Measurements from ENCODE around the gene STAC3. TPM values are rescaled to one million over a fixed set of nuclear protein-coding genes. Genes with fewer than 3 reads are reported as not detected.

Gene STAC3
- total and polyA plus RNA-seq, 2 experiments from 2014 or later = 0.48 to 3.0 TPM

DNA sequence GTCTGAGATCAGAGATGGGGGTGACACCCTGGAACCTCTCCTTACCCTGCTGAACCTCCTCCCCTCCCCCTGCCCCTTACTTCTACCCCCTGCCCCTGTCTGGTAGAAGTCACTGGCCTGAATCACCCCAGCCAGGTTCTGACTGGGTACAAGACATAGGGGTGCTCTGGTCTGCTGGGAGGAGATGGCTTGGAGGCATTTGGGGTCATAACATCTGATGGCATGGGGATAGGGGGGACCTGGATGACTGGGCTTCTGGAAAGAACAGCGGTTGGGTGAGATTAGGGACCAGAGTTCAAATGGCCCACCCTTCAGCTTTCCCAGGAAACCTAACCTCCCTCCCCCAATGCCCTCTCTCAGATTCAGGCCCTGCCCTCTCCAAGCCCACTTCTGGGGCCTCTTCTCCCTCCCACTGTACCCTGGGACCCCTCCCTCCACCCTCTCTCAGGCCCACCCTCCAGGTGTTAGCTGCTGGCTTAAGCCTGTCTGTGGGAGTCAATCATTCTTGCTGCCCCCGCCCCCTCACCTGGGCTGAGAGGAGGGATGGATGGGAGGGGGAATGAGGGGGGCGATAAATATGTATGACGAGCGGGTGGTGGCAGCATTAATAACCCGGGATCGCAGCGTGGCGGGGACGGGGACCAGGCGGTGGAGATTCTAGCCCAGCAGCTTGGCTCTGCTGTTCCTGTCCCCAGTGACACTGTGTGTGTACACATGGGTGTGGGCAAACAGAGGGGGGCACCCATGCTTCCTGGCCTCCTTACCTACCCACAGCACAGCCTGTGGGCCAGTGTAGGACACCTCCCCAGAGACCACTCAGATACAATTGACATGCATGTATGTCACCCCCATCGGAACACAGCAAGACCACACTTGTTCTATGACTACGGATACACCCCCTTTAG lies 28.4 kb downstream of the STAC3 start:
- no peaks in the 10 kb centered on the region for H3K9me2 ChIP-seq (ENCODE audit: insufficient read depth)
- H3K27ac Mint-ChIP-seq = no peak overlapping the region
- H3K9me3 Mint-ChIP-seq = peaks cover 3% of the 10 kb centered on the region
- peak overlapping the region; percentile 43; the same call in 1 of the 2 replicates for H3K4me3 ChIP-seq
- H3K4me1 Mint-ChIP-seq = peaks cover 67% of the 10 kb centered on the region
- H3K79me2 ChIP-seq (replicated peaks; ENCODE audit: insufficient read depth) = no peaks in the 10 kb centered on the region
- H2AFZ ChIP-seq = no peak overlapping the region
- peak overlapping the region; percentile 76 for H3K4me2 ChIP-seq
- H3K4me1 ChIP-seq (ENCODE audit: insufficient read depth) = peaks cover 60% of the 10 kb centered on the region
- H4K20me1 ChIP-seq (replicated peaks; ENCODE audit: insufficient read depth) = peaks cover 7% of the 10 kb centered on the region; the same call in 1 of the 2 replicates
- peaks cover 24% of the 10 kb centered on the region; the same call in 1 of the 2 replicates for H3F3A ChIP-seq (replicated peaks; ENCODE audit: low read depth)
- no peak overlapping the region for H3K27ac ChIP-seq (ENCODE audit: low read depth)
- H3K27me3 ChIP-seq (ENCODE audit: insufficient read depth) = peaks cover 99% of the 10 kb centered on the region
- TF ChIP-seq EZH2phosphoT487 (IDR thresholded peaks at IDR 0.05; ENCODE audit: unreplicated experiment) (no peak), EZH2 (IDR thresholded peaks at IDR 0.05; ENCODE audit: low read depth, unreplicated experiment) (peak; percentile 14)
- no peaks in the 10 kb centered on the region; the same call in 2 of the 3 replicates for H3K36me3 Mint-ChIP-seq (ENCODE audit: low read depth)
- ATAC-seq (no peak), DNase-seq (ENCODE audit: low spot score) (peak; percentile 47)
- no peaks in the 10 kb centered on the region for H3K36me3 ChIP-seq (ENCODE audit: insufficient read depth)
- peak overlapping the region; percentile 20; the same call in 2 of the 3 replicates for H3K4me3 Mint-ChIP-seq
- H3K27me3 Mint-ChIP-seq (ENCODE audit: insufficient read depth, low read depth, poor library complexity) = peaks cover 91% of the 10 kb centered on the region

DNA sequence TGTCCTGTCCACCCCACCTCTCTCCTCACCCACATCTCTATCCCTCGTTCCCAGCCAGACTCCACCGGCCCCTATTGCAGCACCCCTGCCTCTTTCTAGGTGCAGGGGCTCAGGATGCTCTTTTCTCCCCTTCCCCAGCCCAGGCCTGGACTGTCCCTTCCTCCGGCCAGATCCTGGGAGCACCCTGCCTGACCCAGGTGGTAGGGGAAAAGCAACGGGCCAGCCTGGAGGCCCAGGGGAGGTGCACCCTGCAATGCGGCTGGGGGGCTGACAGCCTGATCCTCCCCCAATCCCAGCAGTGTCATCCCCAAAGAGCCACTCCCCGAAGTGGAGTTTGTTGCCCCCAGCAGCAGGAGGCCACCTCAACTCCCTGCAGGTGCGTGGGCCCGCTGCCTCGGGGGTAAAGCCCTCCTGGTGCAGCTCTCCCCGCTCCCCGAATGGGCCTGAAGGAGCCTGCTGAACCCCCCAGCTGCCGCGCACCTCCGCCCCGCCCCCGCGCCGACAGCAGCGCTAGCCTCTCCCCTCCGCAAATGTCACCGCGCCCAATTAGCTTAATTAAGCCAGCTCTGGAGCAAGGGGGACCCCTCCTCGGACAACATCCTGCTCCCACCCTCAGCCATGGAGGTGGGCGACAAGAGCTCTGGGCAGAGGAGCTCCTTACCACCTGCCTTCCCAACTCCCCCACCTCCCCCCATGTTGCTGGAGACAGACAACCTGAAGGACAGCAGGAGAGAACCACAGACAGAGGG lies 29.6 kb downstream of the STAC3 start:
- Mint-ChIP-seq H3K27ac (no peak overlapping the region), H3K4me1 (peaks cover 62% of the 10 kb centered on the region), H3K4me3 (peak overlapping the region; percentile 49), H3K27me3 (ENCODE audit: insufficient read depth, low read depth, poor library complexity) (peaks cover 93% of the 10 kb centered on the region), H3K9me3 (peaks cover 3% of the 10 kb centered on the region; the same call in 2 of the 3 replicates), H3K36me3 (ENCODE audit: low read depth) (no peaks in the 10 kb centered on the region; the same call in 2 of the 3 replicates)
- Histone ChIP-seq H3K27me3 (ENCODE audit: insufficient read depth) (peaks cover 99% of the 10 kb centered on the region), H3K9me2 (ENCODE audit: insufficient read depth) (no peaks in the 10 kb centered on the region), H3F3A (replicated peaks; ENCODE audit: low read depth) (peaks cover 21% of the 10 kb centered on the region; the same call in 1 of the 2 replicates), H3K79me2 (replicated peaks; ENCODE audit: insufficient read depth) (no peaks in the 10 kb centered on the region), H3K27ac (ENCODE audit: low read depth) (no peak overlapping the region), H3K4me2 (peak overlapping the region; percentile 76), H3K4me1 (ENCODE audit: insufficient read depth) (peaks cover 51% of the 10 kb centered on the region), H3K4me3 (peak overlapping the region; percentile 43), H4K20me1 (replicated peaks; ENCODE audit: insufficient read depth) (peaks cover 7% of the 10 kb centered on the region; the same call in 1 of the 2 replicates), H2AFZ (no peak overlapping the region), H3K36me3 (ENCODE audit: insufficient read depth) (no peaks in the 10 kb centered on the region)
- ATAC-seq = no peak
- TF ChIP-seq CTCF (conservative IDR thresholded peaks at IDR 0.05; ENCODE audit: low read depth in 2 of 2) (no peak), ZNF331 (CRISPR knock-in tag; IDR thresholded peaks at IDR 0.05; ENCODE audit: low read depth) (no peak), NANOG (IDR thresholded peaks at IDR 0.05; ENCODE audit: borderline replicate concordance) (no peak), EZH2 (IDR thresholded peaks at IDR 0.05; ENCODE audit: low read depth, unreplicated experiment) (peak; percentile 88)
- TF ChIP-seq, protein P1, sequence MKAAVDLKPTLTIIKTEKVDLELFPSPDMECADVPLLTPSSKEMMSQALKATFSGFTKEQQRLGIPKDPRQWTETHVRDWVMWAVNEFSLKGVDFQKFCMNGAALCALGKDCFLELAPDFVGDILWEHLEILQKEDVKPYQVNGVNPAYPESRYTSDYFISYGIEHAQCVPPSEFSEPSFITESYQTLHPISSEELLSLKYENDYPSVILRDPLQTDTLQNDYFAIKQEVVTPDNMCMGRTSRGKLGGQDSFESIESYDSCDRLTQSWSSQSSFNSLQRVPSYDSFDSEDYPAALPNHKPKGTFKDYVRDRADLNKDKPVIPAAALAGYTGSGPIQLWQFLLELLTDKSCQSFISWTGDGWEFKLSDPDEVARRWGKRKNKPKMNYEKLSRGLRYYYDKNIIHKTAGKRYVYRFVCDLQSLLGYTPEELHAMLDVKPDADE (IDR thresholded peaks at IDR 0.05) = no peak
- TF ChIP-seq, protein P2, sequence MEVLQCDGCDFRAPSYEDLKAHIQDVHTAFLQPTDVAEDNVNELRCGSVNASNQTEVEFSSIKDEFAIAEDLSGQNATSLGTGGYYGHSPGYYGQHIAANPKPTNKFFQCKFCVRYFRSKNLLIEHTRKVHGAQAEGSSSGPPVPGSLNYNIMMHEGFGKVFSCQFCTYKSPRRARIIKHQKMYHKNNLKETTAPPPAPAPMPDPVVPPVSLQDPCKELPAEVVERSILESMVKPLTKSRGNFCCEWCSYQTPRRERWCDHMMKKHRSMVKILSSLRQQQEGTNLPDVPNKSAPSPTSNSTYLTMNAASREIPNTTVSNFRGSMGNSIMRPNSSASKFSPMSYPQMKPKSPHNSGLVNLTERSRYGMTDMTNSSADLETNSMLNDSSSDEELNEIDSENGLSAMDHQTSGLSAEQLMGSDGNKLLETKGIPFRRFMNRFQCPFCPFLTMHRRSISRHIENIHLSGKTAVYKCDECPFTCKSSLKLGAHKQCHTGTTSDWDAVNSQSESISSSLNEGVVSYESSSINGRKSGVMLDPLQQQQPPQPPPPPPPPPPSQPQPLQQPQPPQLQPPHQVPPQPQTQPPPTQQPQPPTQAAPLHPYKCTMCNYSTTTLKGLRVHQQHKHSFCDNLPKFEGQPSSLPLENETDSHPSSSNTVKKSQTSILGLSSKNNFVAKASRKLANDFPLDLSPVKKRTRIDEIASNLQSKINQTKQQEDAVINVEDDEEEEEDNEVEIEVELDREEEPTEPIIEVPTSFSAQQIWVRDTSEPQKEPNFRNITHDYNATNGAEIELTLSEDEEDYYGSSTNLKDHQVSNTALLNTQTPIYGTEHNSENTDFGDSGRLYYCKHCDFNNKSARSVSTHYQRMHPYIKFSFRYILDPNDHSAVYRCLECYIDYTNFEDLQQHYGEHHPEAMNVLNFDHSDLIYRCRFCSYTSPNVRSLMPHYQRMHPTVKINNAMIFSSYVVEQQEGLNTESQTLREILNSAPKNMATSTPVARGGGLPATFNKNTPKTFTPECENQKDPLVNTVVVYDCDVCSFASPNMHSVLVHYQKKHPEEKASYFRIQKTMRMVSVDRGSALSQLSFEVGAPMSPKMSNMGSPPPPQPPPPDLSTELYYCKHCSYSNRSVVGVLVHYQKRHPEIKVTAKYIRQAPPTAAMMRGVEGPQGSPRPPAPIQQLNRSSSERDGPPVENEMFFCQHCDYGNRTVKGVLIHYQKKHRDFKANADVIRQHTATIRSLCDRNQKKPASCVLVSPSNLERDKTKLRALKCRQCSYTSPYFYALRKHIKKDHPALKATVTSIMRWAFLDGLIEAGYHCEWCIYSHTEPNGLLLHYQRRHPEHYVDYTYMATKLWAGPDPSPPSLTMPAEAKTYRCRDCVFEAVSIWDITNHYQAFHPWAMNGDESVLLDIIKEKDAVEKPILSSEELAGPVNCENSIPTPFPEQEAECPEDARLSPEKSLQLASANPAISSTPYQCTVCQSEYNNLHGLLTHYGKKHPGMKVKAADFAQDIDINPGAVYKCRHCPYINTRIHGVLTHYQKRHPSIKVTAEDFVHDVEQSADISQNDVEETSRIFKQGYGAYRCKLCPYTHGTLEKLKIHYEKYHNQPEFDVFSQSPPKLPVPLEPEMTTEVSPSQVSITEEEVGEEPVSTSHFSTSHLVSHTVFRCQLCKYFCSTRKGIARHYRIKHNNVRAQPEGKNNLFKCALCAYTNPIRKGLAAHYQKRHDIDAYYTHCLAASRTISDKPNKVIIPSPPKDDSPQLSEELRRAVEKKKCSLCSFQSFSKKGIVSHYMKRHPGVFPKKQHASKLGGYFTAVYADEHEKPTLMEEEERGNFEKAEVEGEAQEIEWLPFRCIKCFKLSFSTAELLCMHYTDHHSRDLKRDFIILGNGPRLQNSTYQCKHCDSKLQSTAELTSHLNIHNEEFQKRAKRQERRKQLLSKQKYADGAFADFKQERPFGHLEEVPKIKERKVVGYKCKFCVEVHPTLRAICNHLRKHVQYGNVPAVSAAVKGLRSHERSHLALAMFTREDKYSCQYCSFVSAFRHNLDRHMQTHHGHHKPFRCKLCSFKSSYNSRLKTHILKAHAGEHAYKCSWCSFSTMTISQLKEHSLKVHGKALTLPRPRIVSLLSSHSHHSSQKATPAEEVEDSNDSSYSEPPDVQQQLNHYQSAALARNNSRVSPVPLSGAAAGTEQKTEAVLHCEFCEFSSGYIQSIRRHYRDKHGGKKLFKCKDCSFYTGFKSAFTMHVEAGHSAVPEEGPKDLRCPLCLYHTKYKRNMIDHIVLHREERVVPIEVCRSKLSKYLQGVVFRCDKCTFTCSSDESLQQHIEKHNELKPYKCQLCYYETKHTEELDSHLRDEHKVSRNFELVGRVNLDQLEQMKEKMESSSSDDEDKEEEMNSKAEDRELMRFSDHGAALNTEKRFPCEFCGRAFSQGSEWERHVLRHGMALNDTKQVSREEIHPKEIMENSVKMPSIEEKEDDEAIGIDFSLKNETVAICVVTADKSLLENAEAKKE (CRISPR knock-in tag; IDR thresholded peaks at IDR 0.05) = no peak
- no peak for DNase-seq (ENCODE audit: low spot score)

All from GM23338 (cell line).